Loucy (cell line): ENCODE data around the gene ROBO1.

ENCODE experiments used
- H2AFZ ChIP-seq: fragments of 200-600 bp; sonication (generic); 2 replicates; pipeline ENCODE4 v1.6.0; 2016; ENCODE audit warnings: antibody characterized with exemption, mild to moderate bottlenecking, low read length, moderate library complexity
- H3F3A ChIP-seq: fragments of 200-600 bp; 2 replicates; pipeline ENCODE4 v1.6.0; 2016; ENCODE audit warnings: antibody characterized with exemption, low read depth, mild to moderate bottlenecking
- H3K27me3 ChIP-seq: fragments of 200-600 bp; sonication (generic); 2 replicates; pipeline ENCODE4 v1.6.1; 2014; ENCODE audit warnings: low read length, mild to moderate bottlenecking; ENCODE audit not compliant: insufficient read depth, poor library complexity, severe bottlenecking
- H3K36me3 ChIP-seq: fragments of 200-600 bp; sonication (generic); 2 replicates; pipeline ENCODE4 v1.6.1; 2016; ENCODE audit warnings: low read length; ENCODE audit not compliant: insufficient read depth
- H3K4me1 ChIP-seq: fragments of 200-600 bp; sonication (generic); 2 replicates; pipeline ENCODE4 v1.5.1; 2014; ENCODE audit warnings: low read length, mild to moderate bottlenecking; ENCODE audit not compliant: insufficient read depth, poor library complexity, severe bottlenecking
- H3K4me2 ChIP-seq: fragments of 200-600 bp; sonication (generic); 2 replicates; pipeline ENCODE4 v1.6.0; 2014; ENCODE audit warnings: antibody characterized with exemption, low read length, low read depth, mild to moderate bottlenecking; ENCODE audit not compliant: poor library complexity, severe bottlenecking
- H3K4me3 ChIP-seq: fragments of 200-600 bp; sonication (generic); 2 replicates; pipeline ENCODE4 v1.5.1; 2014; ENCODE audit warnings: low read length, mild to moderate bottlenecking, mixed read lengths; ENCODE audit not compliant: poor library complexity, severe bottlenecking
- H3K79me2 ChIP-seq: fragments of 200-600 bp; sonication (generic); 2 replicates; pipeline ENCODE4 v1.6.1; 2014; ENCODE audit warnings: low read length; ENCODE audit not compliant: insufficient read depth
- H3K9ac ChIP-seq: fragments of 200-600 bp; sonication (generic); 2 replicates; pipeline ENCODE4 v1.6.0; 2014; ENCODE audit warnings: mild to moderate bottlenecking, low read depth, low read length, moderate library complexity; ENCODE audit not compliant: poor library complexity, severe bottlenecking
- H3K9me2 ChIP-seq: fragments of 200-600 bp; sonication (generic); replicated peaks from 2 replicates; pipeline ENCODE4 v1.6.1; 2016; ENCODE audit warnings: low read depth, low read length, mixed read lengths
- H3K9me3 ChIP-seq: fragments of 200-600 bp; sonication (generic); 2 replicates; pipeline ENCODE4 v1.6.1; 2014; ENCODE audit warnings: mild to moderate bottlenecking, antibody characterized with exemption, low read length, low read depth; ENCODE audit not compliant: insufficient read depth
- H4K20me1 ChIP-seq: fragments of 200-600 bp; sonication (generic); 2 replicates; pipeline ENCODE4 v1.6.0; 2014; ENCODE audit warnings: antibody characterized with exemption, low read length, mild to moderate bottlenecking; ENCODE audit not compliant: insufficient read depth, poor library complexity, severe bottlenecking
- EZH2phosphoT487 ChIP-seq: fragments of 200-600 bp; IDR thresholded peaks from 2 replicates; pipeline ENCODE4 v1.6.1; 2018; ENCODE audit warnings: antibody characterized with exemption, mild to moderate bottlenecking, moderate library complexity, borderline replicate concordance
- TF ChIP-seq, protein P1 (sequence below): fragments of 200-600 bp; sonication (generic); conservative IDR thresholded peaks from 2 replicates; pipeline ENCODE4 v1.5.1; 2014; ENCODE audit warnings: mild to moderate bottlenecking, antibody characterized with exemption, low read length

The ROBO1 gene

GRCh38 chr3:79038636-79039035 is 729.2 kb downstream of the ROBO1 start:
- no peak overlapping the region for H3K4me3 ChIP-seq
- no peaks in the 10 kb centered on the region for H3K36me3 ChIP-seq
- no peaks in the 10 kb centered on the region for H3K9me2 ChIP-seq
- no peaks in the 10 kb centered on the region for H3K9me3 ChIP-seq
- H4K20me1 ChIP-seq: no peaks in the 10 kb centered on the region
- H3K4me2 ChIP-seq: no peak overlapping the region
- H3F3A ChIP-seq: no peaks in the 10 kb centered on the region
- TF ChIP-seq EZH2phosphoT487: no peak
- TF ChIP-seq, protein P1, sequence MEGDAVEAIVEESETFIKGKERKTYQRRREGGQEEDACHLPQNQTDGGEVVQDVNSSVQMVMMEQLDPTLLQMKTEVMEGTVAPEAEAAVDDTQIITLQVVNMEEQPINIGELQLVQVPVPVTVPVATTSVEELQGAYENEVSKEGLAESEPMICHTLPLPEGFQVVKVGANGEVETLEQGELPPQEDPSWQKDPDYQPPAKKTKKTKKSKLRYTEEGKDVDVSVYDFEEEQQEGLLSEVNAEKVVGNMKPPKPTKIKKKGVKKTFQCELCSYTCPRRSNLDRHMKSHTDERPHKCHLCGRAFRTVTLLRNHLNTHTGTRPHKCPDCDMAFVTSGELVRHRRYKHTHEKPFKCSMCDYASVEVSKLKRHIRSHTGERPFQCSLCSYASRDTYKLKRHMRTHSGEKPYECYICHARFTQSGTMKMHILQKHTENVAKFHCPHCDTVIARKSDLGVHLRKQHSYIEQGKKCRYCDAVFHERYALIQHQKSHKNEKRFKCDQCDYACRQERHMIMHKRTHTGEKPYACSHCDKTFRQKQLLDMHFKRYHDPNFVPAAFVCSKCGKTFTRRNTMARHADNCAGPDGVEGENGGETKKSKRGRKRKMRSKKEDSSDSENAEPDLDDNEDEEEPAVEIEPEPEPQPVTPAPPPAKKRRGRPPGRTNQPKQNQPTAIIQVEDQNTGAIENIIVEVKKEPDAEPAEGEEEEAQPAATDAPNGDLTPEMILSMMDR: no peak
- H3K9ac ChIP-seq: no peak overlapping the region
- H3K4me1 ChIP-seq: no peaks in the 10 kb centered on the region
- no peak overlapping the region for H2AFZ ChIP-seq
- no peaks in the 10 kb centered on the region for H3K27me3 ChIP-seq
- H3K79me2 ChIP-seq: no peaks in the 10 kb centered on the region

DNA sequence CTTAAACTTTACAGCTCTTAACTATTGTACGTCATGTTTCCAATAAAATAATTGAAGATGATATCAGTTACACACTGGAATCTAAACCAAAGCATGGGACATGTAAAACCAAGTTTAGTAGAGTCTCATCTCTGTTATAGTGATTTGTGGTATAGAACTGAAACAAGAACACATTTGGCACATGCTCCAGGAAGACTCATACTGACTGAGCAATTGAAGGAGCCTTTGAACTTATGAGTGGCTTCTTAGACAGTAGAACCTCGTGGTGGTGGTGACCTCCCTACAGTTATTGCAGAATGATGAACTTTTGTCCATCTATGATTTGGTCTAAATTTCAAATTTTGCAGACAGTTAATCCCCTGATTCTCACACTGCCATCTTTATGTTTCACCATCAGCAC is 729.7 kb downstream of the ROBO1 start:
- no peak overlapping the region for H3K9ac ChIP-seq
- H3K27me3 ChIP-seq: no peaks in the 10 kb centered on the region
- no peaks in the 10 kb centered on the region for H3K79me2 ChIP-seq
- no peak for TF ChIP-seq EZH2phosphoT487
- TF ChIP-seq, protein P1: no peak
- no peaks in the 10 kb centered on the region for H3K36me3 ChIP-seq
- H3K9me2 ChIP-seq: no peaks in the 10 kb centered on the region
- no peaks in the 10 kb centered on the region for H3F3A ChIP-seq
- H4K20me1 ChIP-seq: no peaks in the 10 kb centered on the region
- H3K9me3 ChIP-seq: no peaks in the 10 kb centered on the region
- H3K4me2 ChIP-seq: no peak overlapping the region
- H3K4me1 ChIP-seq: no peaks in the 10 kb centered on the region
- H2AFZ ChIP-seq: no peak overlapping the region
- no peak overlapping the region for H3K4me3 ChIP-seq

GRCh38 chr3:79032686-79033318 is 735.0 kb downstream of the ROBO1 start:
- Histone ChIP-seq H3K4me3 (no peak overlapping the region), H3K4me2 (no peak overlapping the region), H3K36me3 (no peaks in the 10 kb centered on the region), H2AFZ (no peak overlapping the region), H3K27me3 (no peaks in the 10 kb centered on the region), H3K9ac (no peak overlapping the region), H3K79me2 (no peaks in the 10 kb centered on the region), H4K20me1 (no peaks in the 10 kb centered on the region), H3K9me2 (no peaks in the 10 kb centered on the region), H3K4me1 (no peaks in the 10 kb centered on the region), H3K9me3 (no peaks in the 10 kb centered on the region), H3F3A (no peaks in the 10 kb centered on the region)
- TF ChIP-seq, protein P1: peak; percentile 75
- no peak for TF ChIP-seq EZH2phosphoT487
